HL-60/S4 treated with phorbol 12-myristate 13-acetate at 8.2 ng/mL for 4 days and 3 days (cell line): ENCODE results near the gene LAMP2.
"Not testable (repeated sequence)": the region's sequence is repeated elsewhere in the genome, so short reads cannot be mapped to it uniquely, and the experiment has no call there.

ENCODE experiments used
- in situ Hi-C: fragments of 300-500 bp; cut with MboI; formaldehyde crosslinking; loops from 2 replicates; pipeline ENCODE4 v1.15.0; 2022; ENCODE audit warnings: low sequenced_read_pairs

LAMP2 gene

GRCh38 chrX:120468825-120469525 is at the start of gene LAMP2:
Gene LAMP2, minus strand, starts transcription at chrX:120469296. Its CDS starts 127 bp downstream, at chrX:120469169.
- in situ Hi-C loops = no loop called here

- in situ Hi-C loops = no loop called here
These were observed 48.8 kb upstream of the LAMP2 start for GRCh38 chrX:120517936-120518335.

GRCh38 chrX:120514236-120514635 is 45.1 kb upstream of the LAMP2 start:
- in situ Hi-C loops = no loop called here

- in situ Hi-C loops = no loop called here
These were observed 43.5 kb upstream of the LAMP2 start for GRCh38 chrX:120512627-120513026.

- in situ Hi-C loops = no loop called here
These were observed 43.1 kb upstream of the LAMP2 start for GRCh38 chrX:120512222-120512621.

GRCh38 chrX:120504569-120504968 is 35.5 kb upstream of the LAMP2 start:
- in situ Hi-C loops = no loop called here

GRCh38 chrX:120499301-120500072 is 30.4 kb upstream of the LAMP2 start:
- in situ Hi-C loops = no loop called here

GRCh38 chrX:120490119-120490518 is 21.0 kb upstream of the LAMP2 start:
- in situ Hi-C loops = not testable (repeated sequence)

- in situ Hi-C loops = no loop called here
These were observed 17.7 kb upstream of the LAMP2 start for GRCh38 chrX:120486786-120487185.

GRCh38 chrX:120485638-120486520 is 16.8 kb upstream of the LAMP2 start:
- in situ Hi-C loops = no loop called here

- in situ Hi-C loops = no loop called here
These were observed 16.2 kb upstream of the LAMP2 start for GRCh38 chrX:120485315-120485637.

- in situ Hi-C loops = no loop called here
These were observed 8.4 kb upstream of the LAMP2 start for GRCh38 chrX:120477453-120477852.

GRCh38 chrX:120476714-120477113 is 7.6 kb upstream of the LAMP2 start:
- in situ Hi-C loops = no loop called here

- in situ Hi-C loops = not testable (repeated sequence)
These were observed 6.4 kb upstream of the LAMP2 start for GRCh38 chrX:120475447-120475846.

- in situ Hi-C loops = no loop called here
These were observed 5.0 kb upstream of the LAMP2 start for GRCh38 chrX:120474085-120474484.

- in situ Hi-C loops = not testable (repeated sequence)
These were observed 561 bp upstream of the LAMP2 start for GRCh38 chrX:120469657-120470056.

GRCh38 chrX:120468479-120468824 is 644 bp downstream of the LAMP2 start:
- in situ Hi-C loops = no loop called here

GRCh38 chrX:120468071-120468470 is 1.0 kb downstream of the LAMP2 start:
- in situ Hi-C loops = no loop called here

- in situ Hi-C loops = no loop called here
These were observed 4.7 kb downstream of the LAMP2 start for GRCh38 chrX:120464411-120464810.

GRCh38 chrX:120463241-120463640 is 5.9 kb downstream of the LAMP2 start:
- in situ Hi-C loops = no loop called here

- in situ Hi-C loops = no loop called here
These were observed 6.7 kb downstream of the LAMP2 start for GRCh38 chrX:120462370-120462769.

GRCh38 chrX:120459309-120459708 is 9.8 kb downstream of the LAMP2 start:
- in situ Hi-C loops = no loop called here
